H9 (cell line): ENCODE data around the gene RTL9. TPM values are rescaled to one million over a fixed set of nuclear protein-coding genes. Genes with fewer than 3 reads are reported as not detected.

ENCODE experiments used
- DNase-seq: peaks from one replicate; pipeline ENCODE4 v3.0.0-alpha.2; 2017
- H2AFZ ChIP-seq: one replicate; pipeline ENCODE4 v1.6.1; 2013; ENCODE audit warnings: mild to moderate bottlenecking, low read length, control low read depth, moderate library complexity
- H2AK5ac ChIP-seq: 2 replicates; pipeline ENCODE4 v1.6.1; 2013; ENCODE audit warnings: low read length, control low read depth, mixed read lengths; ENCODE audit not compliant: insufficient read length
- H2BK120ac ChIP-seq: one replicate; pipeline ENCODE4 v1.6.1; 2013; ENCODE audit warnings: low read depth, mild to moderate bottlenecking, low read length, control low read depth, inconsistent platforms; ENCODE audit not compliant: poor library complexity, severe bottlenecking
- H2BK12ac ChIP-seq: 2 replicates; pipeline ENCODE4 v1.6.1; 2013; ENCODE audit warnings: low read length, control low read depth, mixed read lengths, low read depth; ENCODE audit not compliant: insufficient read length
- H2BK15ac ChIP-seq: 2 replicates; pipeline ENCODE4 v1.6.1; 2013; ENCODE audit warnings: low read depth, low read length, control low read depth
- H2BK20ac ChIP-seq: one replicate; pipeline ENCODE4 v1.6.1; 2013; ENCODE audit warnings: low read depth, mild to moderate bottlenecking, low read length, control low read depth, inconsistent platforms; ENCODE audit not compliant: poor library complexity, severe bottlenecking
- H2BK5ac ChIP-seq: 2 replicates; pipeline ENCODE4 v1.6.1; 2013; ENCODE audit warnings: low read length, control low read depth, mixed read lengths; ENCODE audit not compliant: insufficient read length
- H3K14ac ChIP-seq: 2 replicates; pipeline ENCODE4 v1.6.1; 2013; ENCODE audit warnings: low read length, control low read depth; ENCODE audit not compliant: insufficient read depth
- H3K18ac ChIP-seq: 2 replicates; pipeline ENCODE4 v1.6.1; 2013; ENCODE audit warnings: low read depth, mild to moderate bottlenecking, mixed read lengths, low read length, control low read depth; ENCODE audit not compliant: insufficient read length
- H3K23ac ChIP-seq: 2 replicates; pipeline ENCODE4 v1.6.1; 2013; ENCODE audit warnings: low read length, control low read depth, mixed read lengths, low read depth; ENCODE audit not compliant: insufficient read length
- H3K23me2 ChIP-seq: 2 replicates; pipeline ENCODE4 v1.6.1; 2013; ENCODE audit warnings: low read depth, mild to moderate bottlenecking, mixed read lengths, low read length, control low read depth; ENCODE audit not compliant: insufficient read length, poor library complexity, severe bottlenecking
- H3K27ac ChIP-seq: 2 replicates; pipeline ENCODE4 v1.5.1; 2013; ENCODE audit warnings: low read length, control low read depth, mixed read lengths, low read depth; ENCODE audit not compliant: insufficient read length
- H3K27me3 ChIP-seq: 2 replicates; pipeline ENCODE4 v1.6.1; 2013; ENCODE audit warnings: low read length, control low read depth, inconsistent platforms; ENCODE audit not compliant: insufficient read depth
- H3K4ac ChIP-seq: 2 replicates; pipeline ENCODE4 v1.6.1; 2013; ENCODE audit warnings: low read depth, mild to moderate bottlenecking, control low read depth, inconsistent platforms, low read length, moderate library complexity
- H3K4me1 ChIP-seq: 2 replicates; pipeline ENCODE4 v1.6.1; 2013; ENCODE audit warnings: low read length, control low read depth, inconsistent platforms; ENCODE audit not compliant: insufficient read depth
- H3K4me2 ChIP-seq: 2 replicates; pipeline ENCODE4 v1.6.1; 2013; ENCODE audit warnings: low read length, control low read depth, mixed read lengths; ENCODE audit not compliant: insufficient read length, insufficient read depth
- H3K56ac ChIP-seq: 2 replicates; pipeline ENCODE4 v1.6.1; 2013; ENCODE audit warnings: low read depth, mild to moderate bottlenecking, mixed read lengths, low read length, control low read depth; ENCODE audit not compliant: insufficient read length
- H3K79me1 ChIP-seq: 2 replicates; pipeline ENCODE4 v1.6.1; 2013; ENCODE audit warnings: low read depth, mild to moderate bottlenecking, moderate library complexity, low read length, control low read depth, inconsistent platforms; ENCODE audit not compliant: insufficient read depth, poor library complexity, severe bottlenecking
- H3K79me2 ChIP-seq: 2 replicates; pipeline ENCODE4 v1.6.1; 2013; ENCODE audit warnings: low read length, control low read depth, inconsistent platforms; ENCODE audit not compliant: insufficient read depth
- H3K9ac ChIP-seq: 2 replicates; pipeline ENCODE4 v1.6.1; 2013; ENCODE audit warnings: low read length, control low read depth, mixed read lengths; ENCODE audit not compliant: insufficient read length; ENCODE audit errors: extremely low read depth
- H3K9me3 ChIP-seq: one replicate; pipeline ENCODE4 v1.6.1; 2013; ENCODE audit warnings: low read depth, low read length, inconsistent platforms; ENCODE audit not compliant: control insufficient read depth
- H3T11ph ChIP-seq: one replicate; pipeline ENCODE4 v1.6.1; 2013; ENCODE audit warnings: mild to moderate bottlenecking, low read length, control low read depth, inconsistent platforms
- H4K20me1 ChIP-seq: one replicate; pipeline ENCODE4 v1.6.1; 2013; ENCODE audit not compliant: control insufficient read depth, insufficient read length, insufficient read depth
- H4K5ac ChIP-seq: 2 replicates; pipeline ENCODE4 v1.6.1; 2013; ENCODE audit warnings: low read depth, mild to moderate bottlenecking, mixed read lengths, low read length, control low read depth; ENCODE audit not compliant: insufficient read length
- H4K8ac ChIP-seq: replicated peaks from 2 replicates; pipeline ENCODE4 v1.6.1; 2013; ENCODE audit warnings: low read length, control low read depth, mixed read lengths, low read depth; ENCODE audit not compliant: insufficient read length
- H4K91ac ChIP-seq: 2 replicates; pipeline ENCODE4 v1.6.1; 2013; ENCODE audit warnings: low read depth, mild to moderate bottlenecking, moderate library complexity, mixed read lengths, low read length, control low read depth; ENCODE audit not compliant: insufficient read length
- H3K27ac Mint-ChIP-seq, 3 experiments: 2 replicates in 2 of 3; 3 replicates in 1 of 3; pipeline ENCODE4 v1.8.0; 2020 to 2021; ENCODE audit warnings: mixed read lengths in 3 of 3, mild to moderate bottlenecking in 1 of 3, moderate library complexity in 1 of 3
- H3K27me3 Mint-ChIP-seq: 2 replicates; pipeline ENCODE4 v1.8.0; 2021; ENCODE audit warnings: low read depth, mild to moderate bottlenecking, moderate library complexity, mixed read lengths
- H3K36me3 Mint-ChIP-seq, 3 experiments: 2 replicates in 2 of 3; 3 replicates in 1 of 3; pipeline ENCODE4 v1.8.0; 2020 to 2021; ENCODE audit warnings: low read depth in 3 of 3, mixed read lengths in 3 of 3; ENCODE audit not compliant: insufficient read depth in 1 of 3
- H3K4me1 Mint-ChIP-seq, 2 experiments: 2 replicates each; pipeline ENCODE4 v1.8.0; 2020; ENCODE audit warnings: mixed read lengths in 2 of 2
- H3K4me3 Mint-ChIP-seq, 2 experiments: 2 replicates in 1 of 2; 3 replicates in 1 of 2; pipeline ENCODE4 v1.8.0; 2020 to 2021; ENCODE audit warnings: mild to moderate bottlenecking in 2 of 2, mixed read lengths in 2 of 2, moderate library complexity in 1 of 2
- H3K9me3 Mint-ChIP-seq, 2 experiments: 2 replicates in 1 of 2; 3 replicates in 1 of 2; pipeline ENCODE4 v1.8.0; 2020; ENCODE audit warnings: mild to moderate bottlenecking in 2 of 2, mixed read lengths in 2 of 2, moderate library complexity in 1 of 2
- WGBS: extraction: QIAGEN DNeasy Blood & Tissue Kit; methylation state at CpG from one replicate; pipeline ENCODE4 v1.1.7; 2013; ENCODE audit warnings: missing lambda C conversion rate, low lambda C conversion rate, mixed read lengths; ENCODE audit not compliant: insufficient read length; ENCODE audit errors: extremely low coverage; 5-methylcytosine and 5-hydroxymethylcytosine counted together
- total RNA-seq: library from RNA; stranded (reverse); gene quantifications from 2 replicates; pipeline ENCODE4 v1.2.1, GENCODE V29; 2021
- TF ChIP-seq, protein P1 (sequence below): fragments of 200-600 bp; sonication (generic); conservative IDR thresholded peaks from 3 replicates; pipeline ENCODE4 v1.8.0; 2021; ENCODE audit warnings: antibody characterized with exemption, mild to moderate bottlenecking

RTL9 gene
- total RNA-seq, 1 experiment from 2014 or later, result 0.13 TPM

DNA sequence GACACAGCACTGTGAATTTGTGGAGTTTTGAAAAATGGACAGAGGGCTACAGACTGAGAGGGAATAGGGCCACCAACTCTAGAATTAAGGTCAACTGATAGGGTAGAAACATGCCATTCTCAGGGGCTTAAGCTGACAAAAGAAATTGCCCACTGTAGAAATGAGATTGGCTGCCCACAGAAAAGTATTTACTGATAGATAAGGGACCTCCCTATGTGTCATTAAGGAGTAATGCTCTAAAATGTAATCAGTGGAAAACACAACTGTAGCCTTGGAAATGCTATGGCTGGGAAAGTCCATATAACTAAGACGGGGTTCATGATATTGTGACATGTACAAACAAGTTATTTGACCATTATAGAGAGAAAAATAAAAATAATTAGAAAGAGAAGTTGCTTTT is 4.6 kb downstream of the RTL9 start:
- Histone ChIP-seq H3K4me2 (no peak overlapping the region), H3K27me3 (no peaks in the 10 kb centered on the region), H3K56ac (no peak overlapping the region), H2BK5ac (no peak overlapping the region), H2AFZ (no peak overlapping the region), H3K79me1 (no peaks in the 10 kb centered on the region), H2AK5ac (no peak overlapping the region), H3K79me2 (no peaks in the 10 kb centered on the region), H4K20me1 (no peaks in the 10 kb centered on the region), H3K9me3 (no peaks in the 10 kb centered on the region), H3K23ac (no peak overlapping the region), H3K14ac (no peak overlapping the region), H3K4me1 (no peaks in the 10 kb centered on the region), H3K18ac (no peak overlapping the region), H4K91ac (no peak overlapping the region), H3K4ac (no peak overlapping the region), H2BK12ac (no peak overlapping the region), H3K27ac (no peak overlapping the region), H3T11ph (no peak overlapping the region), H4K5ac (no peak overlapping the region), H2BK20ac (no peak overlapping the region), H4K8ac (no peak overlapping the region), H3K9ac (no peak overlapping the region), H2BK120ac (no peak overlapping the region), H2BK15ac (no peak overlapping the region), H3K23me2 (no peaks in the 10 kb centered on the region)
- Mint-ChIP-seq H3K9me3 (no peaks in the 10 kb centered on the region), H3K27me3 (peaks cover 2% of the 10 kb centered on the region; the same call in 1 of the 2 replicates), H3K36me3 (no peaks in the 10 kb centered on the region), H3K4me3 (no peak overlapping the region), H3K27ac (no peak overlapping the region), H3K4me1 (peaks cover 6 to 7% of the 10 kb centered on the region in 2 experiments; a peak in 2 of 4 replicates)
- TF ChIP-seq, protein P1, sequence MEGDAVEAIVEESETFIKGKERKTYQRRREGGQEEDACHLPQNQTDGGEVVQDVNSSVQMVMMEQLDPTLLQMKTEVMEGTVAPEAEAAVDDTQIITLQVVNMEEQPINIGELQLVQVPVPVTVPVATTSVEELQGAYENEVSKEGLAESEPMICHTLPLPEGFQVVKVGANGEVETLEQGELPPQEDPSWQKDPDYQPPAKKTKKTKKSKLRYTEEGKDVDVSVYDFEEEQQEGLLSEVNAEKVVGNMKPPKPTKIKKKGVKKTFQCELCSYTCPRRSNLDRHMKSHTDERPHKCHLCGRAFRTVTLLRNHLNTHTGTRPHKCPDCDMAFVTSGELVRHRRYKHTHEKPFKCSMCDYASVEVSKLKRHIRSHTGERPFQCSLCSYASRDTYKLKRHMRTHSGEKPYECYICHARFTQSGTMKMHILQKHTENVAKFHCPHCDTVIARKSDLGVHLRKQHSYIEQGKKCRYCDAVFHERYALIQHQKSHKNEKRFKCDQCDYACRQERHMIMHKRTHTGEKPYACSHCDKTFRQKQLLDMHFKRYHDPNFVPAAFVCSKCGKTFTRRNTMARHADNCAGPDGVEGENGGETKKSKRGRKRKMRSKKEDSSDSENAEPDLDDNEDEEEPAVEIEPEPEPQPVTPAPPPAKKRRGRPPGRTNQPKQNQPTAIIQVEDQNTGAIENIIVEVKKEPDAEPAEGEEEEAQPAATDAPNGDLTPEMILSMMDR, result no peak
- no peak for DNase-seq
- no CpG with 5 or more reads among the region's 1 CpG for WGBS
